Bronchial epithelial cell (primary cell): ENCODE data around the gene EPB41L4A. TPM values are rescaled to one million over a fixed set of nuclear protein-coding genes. Genes with fewer than 3 reads are reported as not detected.

ENCODE experiments used
- DNase-seq: peaks from one replicate; pipeline ENCODE4 v3.0.0-alpha.2; 2010; ENCODE audit warnings: low read depth
- FAIRE-seq: peaks from 2 replicates; lab custom pipeline; 2011; peaks lifted over from hg19 to GRCh38; lab: Jason Lieb, UNC
- H3K27me3 ChIP-seq: 2 replicates; pipeline ENCODE4 v1.5.1; 2011; ENCODE audit warnings: low read length; ENCODE audit not compliant: control insufficient read depth, insufficient read depth
- H3K36me3 ChIP-seq: 2 replicates; pipeline ENCODE4 v1.5.1; 2011; ENCODE audit warnings: low read length; ENCODE audit not compliant: control insufficient read depth, insufficient read depth
- H3K4me3 ChIP-seq: 2 replicates; pipeline ENCODE4 v1.5.1; 2011; ENCODE audit warnings: mild to moderate bottlenecking, low read depth, low read length, control low read depth
- CTCF ChIP-seq: IDR thresholded peaks from 2 replicates; pipeline ENCODE4 v1.5.1; 2011; ENCODE audit warnings: mild to moderate bottlenecking, moderate library complexity, low read length, control low read depth, inconsistent platforms; ENCODE audit not compliant: insufficient read depth, severe bottlenecking
- total RNA-seq: library from RNA; depleted of rRNA; stranded (reverse); fragments of >200 nt; gene quantifications from 2 replicates; pipeline ENCODE4 v1.2.1, GENCODE V29; 2014

The EPB41L4A gene
- total RNA-seq, 1 donor from 2014 or later = 5.3 TPM

DNA sequence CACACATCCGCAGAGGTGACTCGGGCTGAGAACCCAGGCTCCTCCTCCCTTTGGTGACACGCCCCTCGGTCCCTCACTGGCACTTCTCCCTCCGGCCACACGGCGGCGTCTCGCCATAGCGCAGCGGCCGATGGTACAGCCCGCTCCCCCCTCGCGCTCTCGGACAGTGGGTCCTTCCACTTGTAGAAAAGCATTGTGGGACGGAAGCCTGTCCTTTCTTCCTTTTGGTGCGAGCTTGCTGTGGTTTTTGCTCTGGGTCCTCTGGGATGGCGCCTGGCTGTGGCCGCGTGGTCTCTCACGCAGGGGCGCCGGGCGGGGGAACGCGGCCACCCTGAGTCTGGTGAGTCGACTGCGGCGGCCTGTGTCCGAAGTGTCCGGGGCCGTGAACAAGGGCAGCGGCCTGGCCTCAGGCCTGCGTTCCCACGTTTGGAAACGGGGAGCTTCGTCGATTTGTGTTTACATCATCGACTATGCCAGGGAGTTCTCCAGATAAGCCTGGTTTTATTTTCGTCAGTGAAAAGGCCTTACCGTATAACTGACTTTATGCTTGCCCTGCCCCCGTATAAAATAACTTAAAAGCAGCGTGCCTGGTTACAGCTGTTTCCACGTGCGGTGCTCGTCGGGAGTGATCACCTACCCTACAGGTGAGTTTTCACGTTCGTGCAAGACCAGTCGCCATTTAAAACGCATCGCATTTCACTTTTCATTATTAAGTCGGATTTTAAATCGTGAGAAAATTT, 258.3 kb downstream of the EPB41L4A start:
- Histone ChIP-seq H3K36me3 (peaks cover 5% of the 10 kb centered on the region), H3K27me3 (no peaks in the 10 kb centered on the region), H3K4me3 (peak overlapping the region; percentile 94)
- DNase-seq (peak; percentile 71), FAIRE-seq (peak; percentile 96)
- peak; percentile 100 for TF ChIP-seq CTCF

- Histone ChIP-seq H3K4me3 (no peak overlapping the region), H3K27me3 (no peaks in the 10 kb centered on the region), H3K36me3 (peaks cover 5% of the 10 kb centered on the region)
- no peak for TF ChIP-seq CTCF
- DNase-seq (no peak), FAIRE-seq (no peak)
Observed at GRCh38 chr5:112159435-112159834, 259.6 kb downstream of the EPB41L4A start.

- no peak for TF ChIP-seq CTCF
- Histone ChIP-seq H3K36me3 (no peaks in the 10 kb centered on the region), H3K4me3 (no peak overlapping the region), H3K27me3 (no peaks in the 10 kb centered on the region)
- DNase-seq = no peak
- FAIRE-seq = no peak
Observed at GRCh38 chr5:112156211-112156610, 262.9 kb downstream of the EPB41L4A start.

DNA sequence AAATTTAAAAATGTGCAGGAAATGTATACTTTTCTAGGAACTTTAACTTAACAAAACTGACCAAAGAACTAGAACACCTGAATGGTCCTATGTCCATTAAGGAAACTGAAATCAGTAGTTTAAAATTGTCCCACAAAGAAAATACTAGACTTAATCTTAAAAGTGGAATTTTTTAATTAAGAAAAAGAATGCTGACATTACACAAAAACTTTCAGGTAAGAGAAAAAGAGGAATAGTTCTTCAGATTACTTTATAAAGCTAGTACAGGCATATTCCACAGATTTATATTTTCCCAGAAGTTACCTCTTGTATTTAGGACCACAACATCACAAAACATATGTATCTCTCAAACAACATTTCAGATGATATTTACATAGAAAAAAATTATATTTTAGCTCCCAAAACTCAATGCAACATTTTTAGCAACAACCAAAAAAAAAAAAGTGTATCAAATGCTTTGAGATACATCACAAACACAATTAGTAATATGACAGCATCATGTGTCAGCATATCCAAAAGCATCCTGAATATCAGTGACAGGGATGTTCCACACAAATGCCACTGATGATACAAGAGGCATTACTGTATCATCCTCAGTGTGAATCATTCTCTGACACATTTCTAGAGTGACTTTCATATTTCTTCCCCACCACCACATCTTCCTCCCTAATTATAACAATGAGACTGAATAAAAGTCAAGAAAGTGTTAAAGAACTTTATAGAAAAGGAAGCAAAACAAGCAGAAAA, 264.0 kb downstream of the EPB41L4A start:
- TF ChIP-seq CTCF = no peak
- Histone ChIP-seq H3K4me3 (no peak overlapping the region), H3K27me3 (no peaks in the 10 kb centered on the region), H3K36me3 (no peaks in the 10 kb centered on the region)
- DNase-seq (peak; percentile 61), FAIRE-seq (no peak)

DNA sequence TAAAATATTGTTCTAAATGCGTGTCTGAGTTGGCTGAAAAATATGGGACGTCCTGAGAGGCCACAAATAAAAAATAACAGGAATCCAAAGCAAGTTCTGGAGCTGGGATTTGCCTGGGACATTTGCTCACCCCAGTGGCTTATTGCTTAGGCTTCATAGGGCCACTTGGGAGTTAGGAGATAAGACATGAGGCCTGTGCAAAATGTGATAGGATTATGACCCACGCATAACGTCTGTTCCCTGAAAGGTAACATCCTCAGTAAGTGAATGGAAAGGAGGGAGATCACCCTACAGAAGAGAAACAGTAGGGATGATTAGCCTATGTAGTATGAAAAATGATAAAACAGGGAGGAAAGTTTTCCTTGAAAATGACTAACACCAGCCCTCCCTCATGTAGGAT, 269.4 kb downstream of the EPB41L4A start:
- H3K27me3 ChIP-seq = no peaks in the 10 kb centered on the region
- TF ChIP-seq CTCF = no peak
- no peaks in the 10 kb centered on the region for H3K36me3 ChIP-seq
- H3K4me3 ChIP-seq = no peak overlapping the region
- no peak for FAIRE-seq
- no peak for DNase-seq
